Progenitor cell of endocrine pancreas (in vitro differentiated cells): ENCODE results near the gene SNCAIP. TPM values are rescaled to one million over a fixed set of nuclear protein-coding genes. Genes with fewer than 3 reads are reported as not detected.

Experiments
- DNase-seq: peaks from one replicate; pipeline ENCODE4 v3.0.0; 2021; ENCODE audit warnings: low spot score; ENCODE audit not compliant: unreplicated experiment
- H3K27ac Mint-ChIP-seq: 2 replicates; pipeline ENCODE4 v1.8.0; 2021; ENCODE audit warnings: mild to moderate bottlenecking, moderate library complexity, mixed read lengths
- H3K27me3 Mint-ChIP-seq: 2 replicates; pipeline ENCODE4 v1.8.0; 2021; ENCODE audit warnings: mixed read lengths
- H3K36me3 Mint-ChIP-seq: 2 replicates; pipeline ENCODE4 v1.8.0; 2022; ENCODE audit warnings: mixed read lengths; ENCODE audit not compliant: insufficient read depth
- H3K4me1 Mint-ChIP-seq: 2 replicates; pipeline ENCODE4 v1.8.0; 2021; ENCODE audit warnings: low read depth, mixed read lengths
- H3K4me3 Mint-ChIP-seq: 2 replicates; pipeline ENCODE4 v1.8.0; 2021; ENCODE audit warnings: low read depth, mild to moderate bottlenecking, moderate library complexity, mixed read lengths
- H3K9me3 Mint-ChIP-seq: 2 replicates; pipeline ENCODE4 v1.8.0; 2021; ENCODE audit warnings: low read depth, mixed read lengths
- total RNA-seq: library from RNA; stranded (reverse); gene quantifications from 2 replicates; pipeline ENCODE4 v1.2.1, GENCODE V29; 2021
- TF ChIP-seq, protein P1 (sequence below): fragments of 200-600 bp; sonication (generic); IDR thresholded peaks from one replicate; pipeline ENCODE4 v1.5.0; 2021; ENCODE audit warnings: antibody characterized with exemption, mild to moderate bottlenecking; ENCODE audit not compliant: unreplicated experiment

SNCAIP gene
- total RNA-seq, 1 donor from 2014 or later, result 13.7 TPM

DNA sequence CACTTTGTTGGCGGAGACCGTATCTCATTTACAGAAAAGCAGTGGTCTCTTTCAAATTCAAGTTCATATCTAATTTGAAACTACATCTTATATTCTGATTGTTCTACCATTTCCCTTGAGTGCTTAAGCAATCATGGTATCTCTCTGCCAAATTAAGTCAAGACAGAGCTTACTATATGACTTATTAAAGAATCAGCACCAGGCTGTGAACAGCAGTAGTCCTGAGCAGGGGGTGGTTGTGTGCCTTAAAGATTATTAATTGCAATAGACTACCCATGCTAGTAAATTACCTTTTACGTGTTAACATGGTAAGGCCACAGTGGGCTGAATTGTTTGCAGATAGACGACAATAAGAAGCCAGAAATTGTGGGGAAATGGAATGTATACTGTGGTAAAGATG, 21.5 kb downstream of the SNCAIP start:
- TF ChIP-seq, protein P1, sequence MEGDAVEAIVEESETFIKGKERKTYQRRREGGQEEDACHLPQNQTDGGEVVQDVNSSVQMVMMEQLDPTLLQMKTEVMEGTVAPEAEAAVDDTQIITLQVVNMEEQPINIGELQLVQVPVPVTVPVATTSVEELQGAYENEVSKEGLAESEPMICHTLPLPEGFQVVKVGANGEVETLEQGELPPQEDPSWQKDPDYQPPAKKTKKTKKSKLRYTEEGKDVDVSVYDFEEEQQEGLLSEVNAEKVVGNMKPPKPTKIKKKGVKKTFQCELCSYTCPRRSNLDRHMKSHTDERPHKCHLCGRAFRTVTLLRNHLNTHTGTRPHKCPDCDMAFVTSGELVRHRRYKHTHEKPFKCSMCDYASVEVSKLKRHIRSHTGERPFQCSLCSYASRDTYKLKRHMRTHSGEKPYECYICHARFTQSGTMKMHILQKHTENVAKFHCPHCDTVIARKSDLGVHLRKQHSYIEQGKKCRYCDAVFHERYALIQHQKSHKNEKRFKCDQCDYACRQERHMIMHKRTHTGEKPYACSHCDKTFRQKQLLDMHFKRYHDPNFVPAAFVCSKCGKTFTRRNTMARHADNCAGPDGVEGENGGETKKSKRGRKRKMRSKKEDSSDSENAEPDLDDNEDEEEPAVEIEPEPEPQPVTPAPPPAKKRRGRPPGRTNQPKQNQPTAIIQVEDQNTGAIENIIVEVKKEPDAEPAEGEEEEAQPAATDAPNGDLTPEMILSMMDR, result no peak
- DNase-seq, result no peak
- peak overlapping the region; percentile 7 for H3K27ac Mint-ChIP-seq

DNA sequence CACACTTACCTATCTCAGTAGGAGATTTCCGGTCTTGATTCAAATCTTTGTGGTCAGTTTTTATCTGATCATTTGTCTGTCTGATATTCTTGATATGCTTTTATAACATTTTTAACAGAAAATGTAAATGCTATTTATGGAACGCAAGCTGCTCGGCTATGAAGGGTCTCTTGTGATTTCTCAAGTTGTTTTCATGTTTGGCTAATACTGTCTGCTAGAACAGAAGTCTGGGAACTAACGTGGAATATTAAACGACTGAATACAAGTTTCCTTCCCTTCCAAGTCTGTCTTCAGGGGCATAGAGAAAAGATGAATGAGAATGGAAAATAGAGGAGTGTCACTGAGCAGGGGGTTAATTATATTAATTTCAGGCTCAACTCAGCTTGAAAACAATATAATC, 27.6 kb downstream of the SNCAIP start:
- TF ChIP-seq, protein P1, result no peak
- DNase-seq, result no peak
- H3K4me3 Mint-ChIP-seq, result no peak overlapping the region
- H3K9me3 Mint-ChIP-seq, result no peaks in the 10 kb centered on the region
- H3K27ac Mint-ChIP-seq, result no peak overlapping the region
- no peaks in the 10 kb centered on the region for H3K36me3 Mint-ChIP-seq
- peaks cover 2% of the 10 kb centered on the region for H3K4me1 Mint-ChIP-seq
- H3K27me3 Mint-ChIP-seq, result no peaks in the 10 kb centered on the region

More for the DNA sequence above, 21.5 kb downstream of the SNCAIP start:
- peaks cover 20% of the 10 kb centered on the region for H3K4me1 Mint-ChIP-seq
- no peaks in the 10 kb centered on the region for H3K27me3 Mint-ChIP-seq
- H3K9me3 Mint-ChIP-seq, result no peaks in the 10 kb centered on the region
- no peaks in the 10 kb centered on the region for H3K36me3 Mint-ChIP-seq
- H3K4me3 Mint-ChIP-seq, result no peak overlapping the region

DNA sequence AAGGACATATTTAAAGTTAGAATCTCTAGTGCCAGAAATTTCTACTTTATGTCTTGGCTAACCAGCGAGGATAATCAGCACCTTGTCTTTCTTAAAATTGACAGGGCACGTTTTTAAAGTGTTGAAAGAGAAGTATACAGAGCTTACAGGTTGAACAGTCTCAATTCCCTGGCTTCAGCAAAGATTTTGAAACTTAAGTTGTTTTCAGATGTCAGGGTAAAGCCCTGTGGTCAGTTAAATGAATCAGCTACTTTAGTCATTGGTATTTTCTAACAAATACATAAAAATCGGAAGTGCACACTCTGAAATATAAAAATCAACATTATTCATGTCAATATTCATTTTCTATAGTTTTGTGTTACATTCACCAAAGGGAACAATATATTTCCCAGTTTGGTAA, 29.1 kb downstream of the SNCAIP start:
- no peaks in the 10 kb centered on the region for H3K9me3 Mint-ChIP-seq
- DNase-seq, result no peak
- H3K4me3 Mint-ChIP-seq, result no peak overlapping the region
- H3K36me3 Mint-ChIP-seq, result no peaks in the 10 kb centered on the region
- H3K27ac Mint-ChIP-seq, result no peak overlapping the region
- peaks cover 2% of the 10 kb centered on the region for H3K4me1 Mint-ChIP-seq
- TF ChIP-seq, protein P1, result no peak
- H3K27me3 Mint-ChIP-seq, result no peaks in the 10 kb centered on the region

DNA sequence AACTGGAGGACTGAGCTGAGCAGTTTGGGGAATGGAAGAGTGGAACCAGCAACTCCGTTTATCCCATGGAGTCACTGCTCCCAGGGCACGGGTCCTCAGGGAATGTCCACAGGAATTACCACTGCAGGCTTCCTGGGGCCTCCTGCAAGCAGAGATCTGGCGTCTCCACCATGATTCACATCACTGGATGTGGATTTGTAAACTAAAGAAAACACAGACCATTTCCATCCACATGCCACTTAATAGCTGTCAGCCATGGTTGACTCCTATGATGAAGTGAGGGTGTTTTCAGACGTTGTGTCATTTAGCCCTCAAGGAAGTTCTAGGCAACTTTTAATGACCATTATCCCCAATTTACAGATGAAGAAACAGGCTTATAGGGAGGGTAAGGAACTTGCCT, 30.2 kb downstream of the SNCAIP start:
- no peak overlapping the region for H3K27ac Mint-ChIP-seq

DNA sequence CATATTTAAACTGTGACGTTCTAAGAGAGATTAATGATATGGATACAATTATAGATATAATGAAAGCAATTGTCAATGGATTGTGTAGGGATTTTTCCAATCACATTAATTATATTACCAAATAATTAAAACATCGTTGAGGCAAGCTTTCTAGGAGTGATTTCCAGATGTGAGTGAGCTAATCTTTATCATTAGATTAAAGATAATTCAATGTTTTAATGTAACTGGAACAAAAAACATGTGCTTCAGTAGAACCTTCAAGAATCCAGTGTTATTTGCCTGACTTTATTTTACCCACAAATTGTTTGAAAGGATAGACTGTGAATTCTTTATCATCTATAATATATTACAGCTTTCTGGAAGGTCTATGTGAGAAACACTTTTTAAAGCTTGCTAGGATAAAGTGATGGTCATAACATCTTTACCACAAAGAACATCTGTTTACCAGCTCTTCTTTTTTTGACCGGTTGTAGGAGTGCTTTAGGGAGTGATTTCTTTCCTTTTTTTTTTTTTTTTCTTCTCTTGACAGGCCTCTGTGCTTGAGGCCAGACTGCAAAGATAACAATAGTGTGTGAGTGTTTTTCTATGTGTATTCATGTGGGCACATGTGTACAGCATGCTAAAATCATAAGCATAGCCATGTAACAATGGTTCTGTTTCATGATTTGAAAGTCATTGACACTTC, 35.0 kb downstream of the SNCAIP start:
- no peak overlapping the region for H3K27ac Mint-ChIP-seq
- H3K4me1 Mint-ChIP-seq, result peaks cover 2% of the 10 kb centered on the region
- H3K36me3 Mint-ChIP-seq, result no peaks in the 10 kb centered on the region

More for the DNA sequence above, 30.2 kb downstream of the SNCAIP start:
- Mint-ChIP-seq H3K4me1 (peaks cover 2% of the 10 kb centered on the region), H3K9me3 (no peaks in the 10 kb centered on the region), H3K27me3 (no peaks in the 10 kb centered on the region), H3K36me3 (no peaks in the 10 kb centered on the region), H3K4me3 (no peak overlapping the region)
- no peak for DNase-seq
- TF ChIP-seq, protein P1, result no peak

More for the DNA sequence above, 35.0 kb downstream of the SNCAIP start:
- Mint-ChIP-seq H3K4me3 (no peak overlapping the region), H3K9me3 (no peaks in the 10 kb centered on the region), H3K27me3 (no peaks in the 10 kb centered on the region)
- no peak for DNase-seq
- TF ChIP-seq, protein P1, result no peak
